ENCODE results near the gene GALNT18. TPM values are rescaled to one million over a fixed set of nuclear protein-coding genes. Genes with fewer than 3 reads are reported as not detected.

GALNT18 gene
- total RNA-seq, 1 donor from 2014 or later: 6.6 TPM

- no peaks in the 10 kb centered on the region for H3K27me3 ChIP-seq (ENCODE audit: control insufficient read depth, insufficient read depth, low read length)
- no peaks in the 10 kb centered on the region for H3K36me3 ChIP-seq (ENCODE audit: control insufficient read depth, insufficient read depth, low read length)
- DNase-seq (ENCODE audit: low read depth): no peak
- H3K4me3 ChIP-seq (ENCODE audit: low read depth, low read length): no peak overlapping the region
- TF ChIP-seq CTCF (IDR thresholded peaks at IDR 0.05; ENCODE audit: insufficient read depth, low read length, poor library complexity, severe bottlenecking): no peak
Measured at GRCh38 chr11:11594162-11594561, 27.6 kb downstream of the GALNT18 start.

GRCh38 chr11:11592146-11592684 lies 29.6 kb downstream of the GALNT18 start:
- Histone ChIP-seq H3K4me3 (ENCODE audit: low read depth, low read length) (no peak overlapping the region), H3K36me3 (ENCODE audit: control insufficient read depth, insufficient read depth, low read length) (no peaks in the 10 kb centered on the region), H3K27me3 (ENCODE audit: control insufficient read depth, insufficient read depth, low read length) (no peaks in the 10 kb centered on the region)
- no peak for DNase-seq (ENCODE audit: low read depth)
- TF ChIP-seq CTCF (IDR thresholded peaks at IDR 0.05; ENCODE audit: insufficient read depth, low read length, poor library complexity, severe bottlenecking): no peak

- DNase-seq (ENCODE audit: low read depth): no peak
- H3K27me3 ChIP-seq (ENCODE audit: control insufficient read depth, insufficient read depth, low read length): no peaks in the 10 kb centered on the region
- no peak overlapping the region for H3K4me3 ChIP-seq (ENCODE audit: low read depth, low read length)
- no peaks in the 10 kb centered on the region for H3K36me3 ChIP-seq (ENCODE audit: control insufficient read depth, insufficient read depth, low read length)
- TF ChIP-seq CTCF (IDR thresholded peaks at IDR 0.05; ENCODE audit: insufficient read depth, low read length, poor library complexity, severe bottlenecking): no peak
Measured at GRCh38 chr11:11589437-11589836, 32.4 kb downstream of the GALNT18 start.

GRCh38 chr11:11588891-11589290 lies 32.9 kb downstream of the GALNT18 start:
- Histone ChIP-seq H3K4me3 (ENCODE audit: low read depth, low read length) (no peak overlapping the region), H3K27me3 (ENCODE audit: control insufficient read depth, insufficient read depth, low read length) (no peaks in the 10 kb centered on the region), H3K36me3 (ENCODE audit: control insufficient read depth, insufficient read depth, low read length) (no peaks in the 10 kb centered on the region)
- no peak for DNase-seq (ENCODE audit: low read depth)
- no peak for TF ChIP-seq CTCF (IDR thresholded peaks at IDR 0.05; ENCODE audit: insufficient read depth, low read length, poor library complexity, severe bottlenecking)

GRCh38 chr11:11588243-11588642 lies 33.6 kb downstream of the GALNT18 start:
- no peak for DNase-seq (ENCODE audit: low read depth)
- TF ChIP-seq CTCF (IDR thresholded peaks at IDR 0.05; ENCODE audit: insufficient read depth, low read length, poor library complexity, severe bottlenecking): no peak
- Histone ChIP-seq H3K36me3 (ENCODE audit: control insufficient read depth, insufficient read depth, low read length) (no peaks in the 10 kb centered on the region), H3K4me3 (ENCODE audit: low read depth, low read length) (no peak overlapping the region), H3K27me3 (ENCODE audit: control insufficient read depth, insufficient read depth, low read length) (no peaks in the 10 kb centered on the region)

GRCh38 chr11:11587122-11587521 lies 34.7 kb downstream of the GALNT18 start:
- no peaks in the 10 kb centered on the region for H3K27me3 ChIP-seq (ENCODE audit: control insufficient read depth, insufficient read depth, low read length)
- no peak for TF ChIP-seq CTCF (IDR thresholded peaks at IDR 0.05; ENCODE audit: insufficient read depth, low read length, poor library complexity, severe bottlenecking)
- no peak for DNase-seq (ENCODE audit: low read depth)

More at GRCh38 chr11:11587122-11587521, 34.7 kb downstream of the GALNT18 start:
- H3K36me3 ChIP-seq (ENCODE audit: control insufficient read depth, insufficient read depth, low read length): no peaks in the 10 kb centered on the region
- H3K4me3 ChIP-seq (ENCODE audit: low read depth, low read length): no peak overlapping the region
